Loucy (cell line): ENCODE measurements around the gene KCNK7.

Experiments
- CTCF ChIP-seq: fragments of 200-600 bp; sonication (generic); conservative IDR thresholded peaks from 2 replicates; pipeline ENCODE4 v1.5.1; 2014; ENCODE audit warnings: mild to moderate bottlenecking, antibody characterized with exemption, low read length
- EZH2phosphoT487 ChIP-seq: fragments of 200-600 bp; IDR thresholded peaks from 2 replicates; pipeline ENCODE4 v1.6.1; 2018; ENCODE audit warnings: antibody characterized with exemption, mild to moderate bottlenecking, moderate library complexity, borderline replicate concordance

- TF ChIP-seq CTCF: no peak
- no peak for TF ChIP-seq EZH2phosphoT487
Measured at GRCh38 chr11:65607614-65608426, 12.2 kb upstream of the KCNK7 start.
